ENCODE results near the gene NFE2L3. TPM values are rescaled to one million over a fixed set of nuclear protein-coding genes. Genes with fewer than 3 reads are reported as not detected.

The NFE2L3 gene, protein sequence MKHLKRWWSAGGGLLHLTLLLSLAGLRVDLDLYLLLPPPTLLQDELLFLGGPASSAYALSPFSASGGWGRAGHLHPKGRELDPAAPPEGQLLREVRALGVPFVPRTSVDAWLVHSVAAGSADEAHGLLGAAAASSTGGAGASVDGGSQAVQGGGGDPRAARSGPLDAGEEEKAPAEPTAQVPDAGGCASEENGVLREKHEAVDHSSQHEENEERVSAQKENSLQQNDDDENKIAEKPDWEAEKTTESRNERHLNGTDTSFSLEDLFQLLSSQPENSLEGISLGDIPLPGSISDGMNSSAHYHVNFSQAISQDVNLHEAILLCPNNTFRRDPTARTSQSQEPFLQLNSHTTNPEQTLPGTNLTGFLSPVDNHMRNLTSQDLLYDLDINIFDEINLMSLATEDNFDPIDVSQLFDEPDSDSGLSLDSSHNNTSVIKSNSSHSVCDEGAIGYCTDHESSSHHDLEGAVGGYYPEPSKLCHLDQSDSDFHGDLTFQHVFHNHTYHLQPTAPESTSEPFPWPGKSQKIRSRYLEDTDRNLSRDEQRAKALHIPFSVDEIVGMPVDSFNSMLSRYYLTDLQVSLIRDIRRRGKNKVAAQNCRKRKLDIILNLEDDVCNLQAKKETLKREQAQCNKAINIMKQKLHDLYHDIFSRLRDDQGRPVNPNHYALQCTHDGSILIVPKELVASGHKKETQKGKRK
- total RNA-seq = 5.8 and 6.4 TPM in 2 replicates

DNA sequence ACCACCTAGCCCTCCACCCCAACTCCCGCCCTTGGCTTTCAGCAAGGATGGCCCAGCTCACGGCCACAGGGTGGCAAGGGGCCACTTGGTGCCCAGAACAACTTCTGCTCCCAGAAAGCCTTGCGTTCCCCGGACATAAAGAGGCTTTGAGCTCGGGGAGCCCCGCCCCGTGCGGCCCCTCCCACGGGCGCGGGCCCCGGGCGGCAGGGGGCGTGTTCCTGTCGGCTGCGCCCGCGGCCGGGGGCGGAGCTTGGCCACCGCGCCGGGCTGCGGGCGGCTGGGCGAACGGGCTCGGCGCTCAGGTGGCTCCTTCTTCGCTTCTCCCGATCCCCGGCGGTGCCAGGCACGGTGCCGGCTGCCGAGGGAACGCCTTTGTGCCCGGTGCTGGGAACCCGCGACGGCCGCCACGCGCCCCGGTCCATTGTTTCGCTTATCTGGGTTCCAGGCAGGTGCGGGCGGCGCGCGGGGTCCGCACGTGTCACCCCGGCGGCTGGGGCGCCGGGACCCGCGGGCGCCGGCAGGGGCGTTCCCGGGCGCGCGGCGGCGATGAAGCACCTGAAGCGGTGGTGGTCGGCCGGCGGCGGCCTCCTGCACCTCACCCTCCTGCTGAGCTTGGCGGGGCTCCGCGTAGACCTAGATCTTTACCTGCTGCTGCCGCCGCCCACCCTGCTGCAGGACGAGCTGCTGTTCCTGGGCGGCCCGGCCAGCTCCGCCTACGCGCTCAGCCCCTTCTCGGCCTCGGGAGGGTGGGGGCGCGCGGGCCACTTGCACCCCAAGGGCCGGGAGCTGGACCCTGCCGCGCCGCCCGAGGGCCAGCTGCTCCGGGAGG, at the start of gene NFE2L3:
TSS of gene NFE2L3 (plus strand) at position 246 of the 829 bp plus-strand sequence. CDS start at position 547, 301 bp downstream.
- Histone ChIP-seq H3K4me3 (ENCODE audit: low read depth, low read length) (peak within 1 kb of the TSS; percentile 45), H3K27me3 (ENCODE audit: control insufficient read depth, insufficient read depth, low read length) (no peaks in the 10 kb centered on the region), H3K36me3 (ENCODE audit: control insufficient read depth, insufficient read depth, low read length) (no peaks in the 10 kb centered on the region)
- DNase-seq (ENCODE audit: low read depth) = peak; percentile 37
- no peak for FAIRE-seq
- TF ChIP-seq, protein P1, sequence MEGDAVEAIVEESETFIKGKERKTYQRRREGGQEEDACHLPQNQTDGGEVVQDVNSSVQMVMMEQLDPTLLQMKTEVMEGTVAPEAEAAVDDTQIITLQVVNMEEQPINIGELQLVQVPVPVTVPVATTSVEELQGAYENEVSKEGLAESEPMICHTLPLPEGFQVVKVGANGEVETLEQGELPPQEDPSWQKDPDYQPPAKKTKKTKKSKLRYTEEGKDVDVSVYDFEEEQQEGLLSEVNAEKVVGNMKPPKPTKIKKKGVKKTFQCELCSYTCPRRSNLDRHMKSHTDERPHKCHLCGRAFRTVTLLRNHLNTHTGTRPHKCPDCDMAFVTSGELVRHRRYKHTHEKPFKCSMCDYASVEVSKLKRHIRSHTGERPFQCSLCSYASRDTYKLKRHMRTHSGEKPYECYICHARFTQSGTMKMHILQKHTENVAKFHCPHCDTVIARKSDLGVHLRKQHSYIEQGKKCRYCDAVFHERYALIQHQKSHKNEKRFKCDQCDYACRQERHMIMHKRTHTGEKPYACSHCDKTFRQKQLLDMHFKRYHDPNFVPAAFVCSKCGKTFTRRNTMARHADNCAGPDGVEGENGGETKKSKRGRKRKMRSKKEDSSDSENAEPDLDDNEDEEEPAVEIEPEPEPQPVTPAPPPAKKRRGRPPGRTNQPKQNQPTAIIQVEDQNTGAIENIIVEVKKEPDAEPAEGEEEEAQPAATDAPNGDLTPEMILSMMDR (IDR thresholded peaks at IDR 0.05; ENCODE audit: insufficient read depth, low read length, severe bottlenecking) = no peak

DNA sequence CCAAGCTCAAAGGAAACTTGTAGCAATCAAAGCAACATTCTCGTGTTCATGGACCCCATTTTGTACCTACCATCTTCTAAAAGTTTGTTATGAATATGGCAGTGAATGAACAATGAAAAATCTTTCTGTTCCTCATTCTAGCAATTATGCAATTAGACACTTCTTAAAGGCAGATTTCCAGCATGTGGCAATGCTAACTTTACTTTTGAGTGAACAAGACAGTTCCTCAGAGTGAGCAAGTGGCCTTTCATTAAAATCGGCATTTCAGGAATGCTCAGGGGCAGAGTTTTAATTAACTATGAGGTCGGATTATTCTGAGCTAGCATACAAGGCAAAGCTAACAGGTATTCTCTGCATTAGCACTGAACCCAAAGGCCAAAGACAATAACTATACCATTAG, 48.4 kb upstream of the NFE2L3 start:
- TF ChIP-seq, protein P1 (IDR thresholded peaks at IDR 0.05; ENCODE audit: insufficient read depth, low read length, severe bottlenecking) = no peak
- FAIRE-seq (no peak), DNase-seq (ENCODE audit: low read depth) (no peak)
- Histone ChIP-seq H3K4me3 (ENCODE audit: low read depth, low read length) (no peak overlapping the region), H3K27me3 (ENCODE audit: control insufficient read depth, insufficient read depth, low read length) (peaks cover 3% of the 10 kb centered on the region), H3K36me3 (ENCODE audit: control insufficient read depth, insufficient read depth, low read length) (no peaks in the 10 kb centered on the region)

DNA sequence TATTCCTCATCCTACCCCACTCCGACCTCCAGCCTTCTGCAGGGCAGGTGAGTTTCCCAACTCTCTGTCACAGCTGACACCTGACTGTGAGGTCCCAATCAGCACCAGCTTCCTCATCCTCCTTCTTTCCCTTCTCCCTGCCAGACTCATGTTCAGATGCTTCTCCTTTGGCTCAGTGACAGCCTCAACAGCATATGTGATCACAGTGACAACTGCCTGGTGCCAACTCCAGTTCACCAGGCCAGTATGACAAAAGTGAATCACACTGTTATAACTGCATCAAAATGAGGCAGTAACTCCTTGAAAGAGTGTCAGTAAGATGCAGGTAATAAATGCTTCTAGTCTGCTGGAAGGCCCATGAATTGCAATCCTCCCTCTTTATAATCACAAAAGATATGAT, 46.8 kb upstream of the NFE2L3 start:
- peaks cover 3% of the 10 kb centered on the region for H3K27me3 ChIP-seq (ENCODE audit: control insufficient read depth, insufficient read depth, low read length)
- FAIRE-seq = no peak
- DNase-seq (ENCODE audit: low read depth) = no peak

DNA sequence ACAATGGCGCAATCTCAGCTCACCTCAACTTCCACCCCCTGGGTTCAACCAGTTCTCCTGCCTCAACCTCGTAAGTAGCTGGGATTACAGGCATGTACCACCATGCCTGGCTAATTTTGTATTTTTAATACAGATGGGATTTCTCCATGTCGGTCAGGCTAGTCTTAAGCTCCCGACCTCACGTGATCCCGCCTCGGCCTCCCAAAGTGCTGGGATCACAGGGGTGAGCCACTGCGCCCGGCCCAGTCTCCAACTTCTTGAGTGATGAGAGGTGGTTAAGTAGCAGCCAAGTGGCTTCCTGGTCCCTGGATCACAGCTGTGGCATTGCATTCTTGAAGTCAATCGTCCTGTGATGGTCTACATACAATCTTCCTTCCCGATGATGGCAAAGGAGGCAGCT, 46.1 kb upstream of the NFE2L3 start:
- no peak for DNase-seq (ENCODE audit: low read depth)
- peaks cover 3% of the 10 kb centered on the region for H3K27me3 ChIP-seq (ENCODE audit: control insufficient read depth, insufficient read depth, low read length)
- TF ChIP-seq, protein P1 (IDR thresholded peaks at IDR 0.05; ENCODE audit: insufficient read depth, low read length, severe bottlenecking) = no peak
- H3K36me3 ChIP-seq (ENCODE audit: control insufficient read depth, insufficient read depth, low read length) = no peaks in the 10 kb centered on the region
- H3K4me3 ChIP-seq (ENCODE audit: low read depth, low read length) = no peak overlapping the region
- FAIRE-seq = no peak

More for the DNA sequence above, 46.8 kb upstream of the NFE2L3 start:
- Histone ChIP-seq H3K36me3 (ENCODE audit: control insufficient read depth, insufficient read depth, low read length) (no peaks in the 10 kb centered on the region), H3K4me3 (ENCODE audit: low read depth, low read length) (no peak overlapping the region)
- TF ChIP-seq, protein P1 (IDR thresholded peaks at IDR 0.05; ENCODE audit: insufficient read depth, low read length, severe bottlenecking) = no peak

DNA sequence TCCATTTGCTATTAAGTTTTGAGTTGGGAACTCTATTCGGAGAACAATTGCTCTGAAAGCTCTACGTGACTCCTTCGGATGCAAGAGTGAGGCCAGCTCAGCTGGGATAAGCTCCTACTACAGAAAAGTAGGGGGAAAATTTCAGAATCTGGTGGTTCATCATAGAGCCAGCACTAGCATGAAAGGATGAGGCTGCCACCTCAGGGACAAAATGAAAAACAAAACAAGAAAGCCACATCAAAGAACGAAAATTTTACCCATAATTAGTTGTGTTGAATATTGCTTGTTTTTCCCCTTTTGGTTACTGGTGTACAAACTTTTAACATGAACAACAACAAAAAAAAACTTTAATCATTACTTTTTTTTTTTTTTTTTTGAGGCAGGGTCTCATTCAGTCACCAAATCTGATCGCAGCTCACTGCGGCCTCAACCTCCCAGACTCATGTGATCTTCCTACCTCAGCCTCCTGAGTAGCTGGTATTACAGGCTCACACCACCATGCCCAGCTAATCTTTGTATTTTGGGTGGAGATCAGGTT, 39.7 kb upstream of the NFE2L3 start:
- Histone ChIP-seq H3K36me3 (ENCODE audit: control insufficient read depth, insufficient read depth, low read length) (no peaks in the 10 kb centered on the region), H3K4me3 (ENCODE audit: low read depth, low read length) (no peak overlapping the region), H3K27me3 (ENCODE audit: control insufficient read depth, insufficient read depth, low read length) (peaks cover 1% of the 10 kb centered on the region)
- TF ChIP-seq, protein P1 (IDR thresholded peaks at IDR 0.05; ENCODE audit: insufficient read depth, low read length, severe bottlenecking) = no peak
- FAIRE-seq (no peak), DNase-seq (ENCODE audit: low read depth) (no peak)

All from bronchial epithelial cell (primary cell).